ENCODE measurements around the gene ZNF341.

The ZNF341 gene

DNA sequence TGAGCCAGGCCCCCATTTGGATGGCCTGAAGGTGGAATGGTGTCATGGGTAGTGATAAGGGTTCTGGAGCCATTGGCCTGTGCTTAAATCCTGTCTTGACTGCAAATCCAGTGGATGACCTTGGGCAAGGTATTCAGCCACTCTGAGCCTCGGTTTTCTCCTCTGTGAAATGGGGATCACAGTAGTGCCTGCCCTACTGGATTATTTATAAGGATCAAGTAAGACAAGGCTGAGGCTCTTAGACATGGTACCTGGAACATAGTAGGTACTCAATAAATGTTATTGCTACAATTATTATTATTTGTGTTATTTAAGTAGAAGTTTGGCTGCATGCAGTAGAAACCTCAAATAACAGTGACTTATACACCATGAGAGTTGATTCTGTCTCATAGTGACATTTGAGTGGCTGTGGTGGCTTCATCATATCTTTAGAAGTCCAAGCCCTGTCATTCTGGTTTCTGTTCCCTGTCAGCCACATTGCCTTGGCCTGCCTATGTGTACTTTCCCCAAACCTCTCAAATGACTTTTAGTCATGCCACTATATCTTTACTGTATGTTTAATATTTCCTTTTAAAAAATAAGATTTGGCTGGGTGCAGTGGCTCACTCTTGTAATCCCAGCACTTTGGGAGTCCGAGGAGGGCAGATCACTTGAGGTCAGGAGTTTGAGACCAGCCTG, 41.8 kb downstream of the ZNF341 start:
- Histone ChIP-seq H4K20me1 (ENCODE audit: insufficient read depth, low read length) (no peaks in the 10 kb centered on the region), H2AFZ (ENCODE audit: low read length) (no peak overlapping the region), H3K4me3 (ENCODE audit: low read length) (no peak overlapping the region), H3K79me2 (ENCODE audit: low read length) (no peaks in the 10 kb centered on the region), H3K4me1 (ENCODE audit: low read length) (peaks cover 30% of the 10 kb centered on the region), H3K9me2 (replicated peaks; ENCODE audit: insufficient read depth, low read length) (no peaks in the 10 kb centered on the region), H3K9me3 (replicated peaks; ENCODE audit: insufficient read depth, low read length) (no peaks in the 10 kb centered on the region), H3K27me3 (replicated peaks; ENCODE audit: insufficient read depth, low read length) (no peaks in the 10 kb centered on the region), H3K4me2 (ENCODE audit: low read depth, low read length) (peak overlapping the region; percentile 15; the same call in 1 of the 2 replicates), H3K36me3 (replicated peaks; ENCODE audit: insufficient read depth, low read length) (no peaks in the 10 kb centered on the region), H3K27ac (ENCODE audit: low read length) (peak overlapping the region; percentile 65; the same call in 1 of the 2 replicates), H3K9ac (ENCODE audit: low read length) (no peak overlapping the region), H3F3A (ENCODE audit: insufficient read depth, low read length) (peaks cover 24% of the 10 kb centered on the region)
- TF ChIP-seq EZH2phosphoT487 (IDR thresholded peaks at IDR 0.05; ENCODE audit: low read length): no peak
- no peak for TF ChIP-seq EZH2 (optimal IDR thresholded peaks at IDR 0.05; ENCODE audit: low read depth, low read length)
- no peak for TF ChIP-seq CTCF (IDR thresholded peaks at IDR 0.05; ENCODE audit: low read length)
- DNase-seq: peak; percentile 77

- H3K9ac ChIP-seq (ENCODE audit: low read length): no peak overlapping the region
- no peaks in the 10 kb centered on the region for H3K27me3 ChIP-seq (replicated peaks; ENCODE audit: insufficient read depth, low read length)
- H4K20me1 ChIP-seq (ENCODE audit: insufficient read depth, low read length): no peaks in the 10 kb centered on the region
- no peaks in the 10 kb centered on the region for H3K9me3 ChIP-seq (replicated peaks; ENCODE audit: insufficient read depth, low read length)
- peaks cover 46% of the 10 kb centered on the region for H3F3A ChIP-seq (ENCODE audit: insufficient read depth, low read length)
- DNase-seq: no peak
- no peak overlapping the region for H2AFZ ChIP-seq (ENCODE audit: low read length)
- H3K4me2 ChIP-seq (ENCODE audit: low read depth, low read length): no peak overlapping the region
- TF ChIP-seq EZH2phosphoT487 (IDR thresholded peaks at IDR 0.05; ENCODE audit: low read length) (no peak), CTCF (IDR thresholded peaks at IDR 0.05; ENCODE audit: low read length) (no peak), EZH2 (optimal IDR thresholded peaks at IDR 0.05; ENCODE audit: low read depth, low read length) (no peak)
- H3K36me3 ChIP-seq (replicated peaks; ENCODE audit: insufficient read depth, low read length): no peaks in the 10 kb centered on the region
- peaks cover 50% of the 10 kb centered on the region for H3K4me1 ChIP-seq (ENCODE audit: low read length)
- no peaks in the 10 kb centered on the region for H3K9me2 ChIP-seq (replicated peaks; ENCODE audit: insufficient read depth, low read length)
- H3K79me2 ChIP-seq (ENCODE audit: low read length): peaks cover 10% of the 10 kb centered on the region; the same call in 1 of the 2 replicates
- no peak overlapping the region for H3K4me3 ChIP-seq (ENCODE audit: low read length)
- peak overlapping the region; percentile 97; the same call in 1 of the 2 replicates for H3K27ac ChIP-seq (ENCODE audit: low read length)
Observed at GRCh38 chr20:33777816-33778215, 46.0 kb downstream of the ZNF341 start.

DNA sequence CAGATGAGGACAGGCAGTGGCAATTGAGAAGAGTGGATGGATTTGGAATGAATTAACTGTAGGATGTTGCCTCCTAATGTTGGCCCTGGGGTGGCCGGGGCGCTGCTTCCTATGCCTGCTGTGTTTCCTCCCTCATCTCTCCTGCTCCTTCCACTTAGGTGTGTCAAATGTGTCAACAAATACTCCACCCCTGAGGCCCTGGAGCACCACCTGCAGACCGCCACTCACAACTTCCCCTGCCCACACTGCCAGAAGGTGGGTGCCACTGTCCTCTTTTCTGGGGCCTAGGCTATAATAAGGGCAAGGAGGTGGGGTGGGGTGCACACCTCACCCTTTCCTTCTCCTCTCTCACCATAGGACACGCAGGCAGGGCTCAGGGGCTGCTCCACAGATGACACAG, 49.3 kb downstream of the ZNF341 start:
- Histone ChIP-seq H4K20me1 (ENCODE audit: insufficient read depth, low read length) (no peaks in the 10 kb centered on the region), H3K27me3 (replicated peaks; ENCODE audit: insufficient read depth, low read length) (no peaks in the 10 kb centered on the region), H3K36me3 (replicated peaks; ENCODE audit: insufficient read depth, low read length) (no peaks in the 10 kb centered on the region), H3K4me2 (ENCODE audit: low read depth, low read length) (no peak overlapping the region), H3F3A (ENCODE audit: insufficient read depth, low read length) (peaks cover 29% of the 10 kb centered on the region), H3K9me2 (replicated peaks; ENCODE audit: insufficient read depth, low read length) (no peaks in the 10 kb centered on the region), H3K4me1 (ENCODE audit: low read length) (peaks cover 39% of the 10 kb centered on the region), H3K27ac (ENCODE audit: low read length) (no peak overlapping the region), H3K9ac (ENCODE audit: low read length) (no peak overlapping the region), H3K79me2 (ENCODE audit: low read length) (peaks cover 10% of the 10 kb centered on the region; the same call in 1 of the 2 replicates), H3K9me3 (replicated peaks; ENCODE audit: insufficient read depth, low read length) (no peaks in the 10 kb centered on the region), H2AFZ (ENCODE audit: low read length) (no peak overlapping the region), H3K4me3 (ENCODE audit: low read length) (no peak overlapping the region)
- no peak for TF ChIP-seq EZH2 (optimal IDR thresholded peaks at IDR 0.05; ENCODE audit: low read depth, low read length)
- no peak for TF ChIP-seq CTCF (IDR thresholded peaks at IDR 0.05; ENCODE audit: low read length)
- TF ChIP-seq EZH2phosphoT487 (IDR thresholded peaks at IDR 0.05; ENCODE audit: low read length): no peak
- DNase-seq: no peak

Measured in MM.1S (cell line).